ENCODE measurements around the gene RTKN2. TPM values are rescaled to one million over a fixed set of nuclear protein-coding genes. Genes with fewer than 3 reads are reported as not detected.

RTKN2 gene
- total and polyA plus RNA-seq, 9 of the 15 experiments (the other 6 are each of a cell fraction or from before 2014, with no cell fraction given): 0.03 to 0.11 (median 0.05) TPM; not detected in 2

GRCh38 chr10:62278441-62278910 is 9.8 kb upstream of the RTKN2 start:
- 0% methylated on average over 2 of the region's 2 CpGs for WGBS (ENCODE audit: insufficient coverage, low coverage, missing lambda C conversion rate)
- Histone ChIP-seq H3K79me2 (ENCODE audit: control insufficient read depth, insufficient read depth, low read length) (no peaks in the 10 kb centered on the region), H3K36me3 (ENCODE audit: control insufficient read depth, insufficient read depth, low read length) (no peaks in the 10 kb centered on the region), H3K4me1 (replicated peaks in 1 of 2; ENCODE audit: control insufficient read depth in 2 of 2, insufficient read depth in 2 of 2, low read length in 2 of 2) (peaks cover 0 to 4% of the 10 kb centered on the region in 2 experiments; a peak in 1 of 5 replicates), H3K9me1 (ENCODE audit: control insufficient read depth, insufficient read depth, low read length) (no peaks in the 10 kb centered on the region), H3K9me3 (replicated peaks; ENCODE audit: control insufficient read depth, insufficient read depth, low read depth, low read length) (no peaks in the 10 kb centered on the region), H3K9ac (ENCODE audit: insufficient read depth in 1 of 2, low read depth in 2 of 2, low read length in 2 of 2) (no peak overlapping the region), H3K4me2 (ENCODE audit: insufficient read depth, low read length) (no peak overlapping the region), H3K27me3 (ENCODE audit: control insufficient read depth in 2 of 2, insufficient read depth in 2 of 2, low read length in 2 of 2) (peaks cover 0 to 3% of the 10 kb centered on the region in 2 experiments; a peak in 2 of 5 replicates), H4K20me1 (replicated peaks; ENCODE audit: control insufficient read depth, insufficient read depth, low read length) (no peaks in the 10 kb centered on the region), H3K27ac (ENCODE audit: extremely low read depth, low read depth, low read length) (no peak overlapping the region), H2AFZ (ENCODE audit: low read depth, low read length) (no peak overlapping the region), H3K4me3 (no peak overlapping the region)
- ATAC-seq: no peak
- TF ChIP-seq, protein P1, sequence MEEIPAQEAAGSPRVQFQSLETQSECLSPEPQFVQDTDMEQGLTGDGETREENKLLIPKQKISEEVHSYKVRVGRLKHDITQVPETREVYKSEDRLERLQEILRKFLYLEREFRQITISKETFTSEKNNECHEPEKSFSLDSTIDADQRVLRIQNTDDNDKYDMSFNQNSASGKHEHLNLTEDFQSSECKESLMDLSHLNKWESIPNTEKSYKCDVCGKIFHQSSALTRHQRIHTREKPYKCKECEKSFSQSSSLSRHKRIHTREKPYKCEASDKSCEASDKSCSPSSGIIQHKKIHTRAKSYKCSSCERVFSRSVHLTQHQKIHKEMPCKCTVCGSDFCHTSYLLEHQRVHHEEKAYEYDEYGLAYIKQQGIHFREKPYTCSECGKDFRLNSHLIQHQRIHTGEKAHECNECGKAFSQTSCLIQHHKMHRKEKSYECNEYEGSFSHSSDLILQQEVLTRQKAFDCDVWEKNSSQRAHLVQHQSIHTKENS (CRISPR knock-in tag; IDR thresholded peaks at IDR 0.05): no peak
- TF ChIP-seq FOXJ2 (tag; IDR thresholded peaks at IDR 0.05) (no peak), ZNF79 (CRISPR knock-in tag; IDR thresholded peaks at IDR 0.05; ENCODE audit: low read depth) (no peak), ZFPM2 (CRISPR knock-in tag; IDR thresholded peaks at IDR 0.05) (no peak), UBTF (IDR thresholded peaks at IDR 0.05; ENCODE audit: borderline replicate concordance in 1 of 2, low read depth in 2 of 2, low read length in 2 of 2) (no peak), EWSR1 (IDR thresholded peaks at IDR 0.05; ENCODE audit: borderline replicate concordance, low read depth, partially characterized antibody) (no peak), ZNF785 (CRISPR knock-in tag; IDR thresholded peaks at IDR 0.05) (no peak), ELK1 (CRISPR knock-in tag; IDR thresholded peaks at IDR 0.05) (no peak), RBFOX2 (IDR thresholded peaks at IDR 0.05; ENCODE audit: low read depth, low read length) (no peak), ZNF12 (CRISPR knock-in tag; IDR thresholded peaks at IDR 0.05) (no peak)
- ChIA-PET CTCF (ENCODE audit: low intra/inter-chr PET ratio) (no interaction called here), POLR2A (interaction anchor here (1.4 kb wide), 1 partner anchor 14 kb away, joined by 4 read pairs; no protein-coding TSS in a partner anchor)
- in situ Hi-C loops (cut with MboI) (no loop called here), intact Hi-C loops (cut with micrococcal nuclease) (no loop called here)
- DNase-seq (ENCODE audit: extremely low read depth in 1 of 4, low spot score in 3 of 4): no peak
- FAIRE-seq: no peak
- no TSS peak for BruUV-seq (replicated peaks)

Data from K562 (cell line).